Mesendoderm (in vitro differentiated cells): Measurements from ENCODE around the gene PLCXD3.

ENCODE experiments used
- DNase-seq: peaks from one replicate; pipeline ENCODE4 v3.0.0; 2013
- H2AK5ac ChIP-seq: 2 replicates; pipeline ENCODE4 v1.6.1; 2013; ENCODE audit warnings: low read length, inconsistent platforms
- H2BK120ac ChIP-seq: 2 replicates; pipeline ENCODE4 v1.6.1; 2013; ENCODE audit warnings: low read depth, mild to moderate bottlenecking, low read length, moderate library complexity, mixed read lengths
- H2BK15ac ChIP-seq: replicated peaks from 2 replicates; pipeline ENCODE4 v1.6.1; 2013; ENCODE audit warnings: low read depth, mild to moderate bottlenecking, moderate library complexity
- H2BK5ac ChIP-seq: 2 replicates; pipeline ENCODE4 v1.6.1; 2013; ENCODE audit warnings: low read length, inconsistent platforms
- H3K18ac ChIP-seq: 2 replicates; pipeline ENCODE4 v1.6.1; 2013; ENCODE audit warnings: mild to moderate bottlenecking, low read length, mixed read lengths
- H3K23ac ChIP-seq: one replicate; pipeline ENCODE4 v1.6.1; 2013; ENCODE audit warnings: low read length
- H3K27ac ChIP-seq: 2 replicates; pipeline ENCODE4 v1.5.1; 2013; ENCODE audit warnings: low read depth, mild to moderate bottlenecking, inconsistent platforms, low read length, moderate library complexity
- H3K27me3 ChIP-seq: 2 replicates; pipeline ENCODE4 v1.6.1; 2013; ENCODE audit warnings: low read length, control low read depth, mild to moderate bottlenecking, inconsistent platforms; ENCODE audit not compliant: insufficient read depth, poor library complexity
- H3K36me3 ChIP-seq: 2 replicates; pipeline ENCODE4 v1.6.1; 2013; ENCODE audit warnings: low read length, inconsistent platforms; ENCODE audit not compliant: control insufficient read depth, insufficient read depth
- H3K4ac ChIP-seq: one replicate; pipeline ENCODE4 v1.6.1; 2013; ENCODE audit warnings: low read depth, mild to moderate bottlenecking, low read length, moderate library complexity
- H3K4me1 ChIP-seq: 2 replicates; pipeline ENCODE4 v1.6.1; 2013; ENCODE audit warnings: low read depth, low read length, inconsistent platforms; ENCODE audit not compliant: control insufficient read depth
- H3K4me2 ChIP-seq: 2 replicates; pipeline ENCODE4 v1.6.1; 2013; ENCODE audit warnings: low read length
- H3K4me3 ChIP-seq: 2 replicates; pipeline ENCODE4 v1.5.1; 2013; ENCODE audit warnings: mild to moderate bottlenecking, low read length
- H3K56ac ChIP-seq: one replicate; pipeline ENCODE4 v1.6.1; 2013; ENCODE audit warnings: low read length
- H3K79me1 ChIP-seq: 2 replicates; pipeline ENCODE4 v1.6.1; 2013; ENCODE audit warnings: low read length, inconsistent platforms
- H3K79me2 ChIP-seq: 2 replicates; pipeline ENCODE4 v1.6.1; 2013; ENCODE audit warnings: mild to moderate bottlenecking, low read length; ENCODE audit not compliant: control insufficient read depth, insufficient read depth
- H3K9ac ChIP-seq: 2 replicates; pipeline ENCODE4 v1.6.1; 2013; ENCODE audit warnings: low read length, inconsistent platforms
- H4K5ac ChIP-seq: one replicate; pipeline ENCODE4 v1.6.1; 2013; ENCODE audit warnings: low read length
- H4K8ac ChIP-seq: one replicate; pipeline ENCODE4 v1.6.1; 2013; ENCODE audit warnings: low read depth, mild to moderate bottlenecking, control low read depth, low read length, moderate library complexity
- WGBS: extraction: QIAGEN DNeasy Blood & Tissue Kit; methylation state at CpG from one replicate; pipeline ENCODE4 v1.1.7; 2013; ENCODE audit warnings: low lambda C conversion rate, missing lambda C conversion rate; ENCODE audit not compliant: insufficient coverage; ENCODE audit errors: extremely low coverage; 5-methylcytosine and 5-hydroxymethylcytosine counted together

The PLCXD3 gene

GRCh38 chr5:41291323-41291722 is 219.1 kb downstream of the PLCXD3 start:
- H3K9ac ChIP-seq: no peak overlapping the region
- H3K23ac ChIP-seq: no peak overlapping the region
- no peak overlapping the region for H3K27ac ChIP-seq
- H4K5ac ChIP-seq: no peak overlapping the region
- no peaks in the 10 kb centered on the region for H3K79me2 ChIP-seq
- H3K4me1 ChIP-seq: no peaks in the 10 kb centered on the region
- no peak for DNase-seq
- H3K4me2 ChIP-seq: no peak overlapping the region
- H3K18ac ChIP-seq: no peak overlapping the region
- no CpG with 5 or more reads among the region's 3 CpGs for WGBS
- no peaks in the 10 kb centered on the region for H3K27me3 ChIP-seq
- H2AK5ac ChIP-seq: no peak overlapping the region
- H3K36me3 ChIP-seq: no peaks in the 10 kb centered on the region
- no peak overlapping the region for H3K56ac ChIP-seq
- H3K4me3 ChIP-seq: no peak overlapping the region
- no peak overlapping the region for H3K4ac ChIP-seq
- no peak overlapping the region for H4K8ac ChIP-seq
- no peak overlapping the region for H2BK120ac ChIP-seq
- H2BK5ac ChIP-seq: no peak overlapping the region
- H3K79me1 ChIP-seq: no peaks in the 10 kb centered on the region
- no peak overlapping the region for H2BK15ac ChIP-seq

- H3K9ac ChIP-seq: no peak overlapping the region
Observed at GRCh38 chr5:41290810-41291209, 219.6 kb downstream of the PLCXD3 start.

GRCh38 chr5:41289970-41290464 is 220.4 kb downstream of the PLCXD3 start:
- no peaks in the 10 kb centered on the region for H3K27me3 ChIP-seq
- H4K5ac ChIP-seq: no peak overlapping the region
- no peak overlapping the region for H2BK5ac ChIP-seq
- no peak overlapping the region for H3K4me3 ChIP-seq
- no peak overlapping the region for H2AK5ac ChIP-seq
- H3K4me1 ChIP-seq: no peaks in the 10 kb centered on the region
- no peaks in the 10 kb centered on the region for H3K79me1 ChIP-seq
- no peak overlapping the region for H3K27ac ChIP-seq
- WGBS: no CpG with 5 or more reads among the region's 4 CpGs
- H3K4ac ChIP-seq: no peak overlapping the region
- H3K4me2 ChIP-seq: no peak overlapping the region
- no peak overlapping the region for H4K8ac ChIP-seq
- no peak overlapping the region for H2BK15ac ChIP-seq
- H3K23ac ChIP-seq: no peak overlapping the region
- H3K56ac ChIP-seq: no peak overlapping the region
- DNase-seq: no peak
- no peaks in the 10 kb centered on the region for H3K79me2 ChIP-seq
- no peak overlapping the region for H2BK120ac ChIP-seq
- no peaks in the 10 kb centered on the region for H3K36me3 ChIP-seq
- H3K9ac ChIP-seq: no peak overlapping the region
- H3K18ac ChIP-seq: no peak overlapping the region

More at GRCh38 chr5:41290810-41291209, 219.6 kb downstream of the PLCXD3 start:
- no peak overlapping the region for H4K5ac ChIP-seq
- H3K79me2 ChIP-seq: no peaks in the 10 kb centered on the region
- no peak for DNase-seq
- no peak overlapping the region for H2AK5ac ChIP-seq
- no peaks in the 10 kb centered on the region for H3K36me3 ChIP-seq
- no peak overlapping the region for H3K18ac ChIP-seq
- no peaks in the 10 kb centered on the region for H3K79me1 ChIP-seq
- no CpG with 5 or more reads among the region's 2 CpGs for WGBS
- no peak overlapping the region for H3K56ac ChIP-seq
- H2BK15ac ChIP-seq: no peak overlapping the region
- H2BK5ac ChIP-seq: no peak overlapping the region
- no peak overlapping the region for H3K27ac ChIP-seq
- no peaks in the 10 kb centered on the region for H3K4me1 ChIP-seq
- no peak overlapping the region for H4K8ac ChIP-seq
- H3K4ac ChIP-seq: no peak overlapping the region
- no peaks in the 10 kb centered on the region for H3K27me3 ChIP-seq
- no peak overlapping the region for H3K23ac ChIP-seq
- no peak overlapping the region for H3K4me2 ChIP-seq
- H2BK120ac ChIP-seq: no peak overlapping the region
- H3K4me3 ChIP-seq: no peak overlapping the region

- no peak overlapping the region for H3K23ac ChIP-seq
Observed at GRCh38 chr5:41286696-41287095, 223.7 kb downstream of the PLCXD3 start.

GRCh38 chr5:41286165-41286564 is 224.2 kb downstream of the PLCXD3 start:
- Histone ChIP-seq H2BK120ac (no peak overlapping the region), H3K9ac (no peak overlapping the region)
- no CpG with 5 or more reads among the region's 2 CpGs for WGBS

More at GRCh38 chr5:41286696-41287095, 223.7 kb downstream of the PLCXD3 start:
- H2BK120ac ChIP-seq: no peak overlapping the region
- H3K56ac ChIP-seq: no peak overlapping the region
- H2AK5ac ChIP-seq: no peak overlapping the region
- no peak overlapping the region for H3K4me3 ChIP-seq
- H3K27me3 ChIP-seq: no peaks in the 10 kb centered on the region
- no peak overlapping the region for H3K18ac ChIP-seq
- no peak overlapping the region for H3K9ac ChIP-seq
- no peaks in the 10 kb centered on the region for H3K79me2 ChIP-seq
- no peaks in the 10 kb centered on the region for H3K4me1 ChIP-seq
- no peak overlapping the region for H3K4me2 ChIP-seq
- H4K8ac ChIP-seq: no peak overlapping the region
- no peak overlapping the region for H4K5ac ChIP-seq
- H3K79me1 ChIP-seq: no peaks in the 10 kb centered on the region
- H2BK5ac ChIP-seq: no peak overlapping the region
- no peaks in the 10 kb centered on the region for H3K36me3 ChIP-seq
- H3K27ac ChIP-seq: no peak overlapping the region
- no peak overlapping the region for H3K4ac ChIP-seq
- H2BK15ac ChIP-seq: no peak overlapping the region
- no peak for DNase-seq
- no CpG with 5 or more reads among the region's 2 CpGs for WGBS

GRCh38 chr5:41284938-41285337 is 225.5 kb downstream of the PLCXD3 start:
- Histone ChIP-seq H3K27ac (no peak overlapping the region), H3K27me3 (no peaks in the 10 kb centered on the region), H3K56ac (no peak overlapping the region), H3K4me1 (no peaks in the 10 kb centered on the region), H3K23ac (no peak overlapping the region), H3K4me3 (no peak overlapping the region), H3K79me2 (no peaks in the 10 kb centered on the region), H3K4ac (no peak overlapping the region), H2BK120ac (no peak overlapping the region), H4K8ac (no peak overlapping the region), H2AK5ac (no peak overlapping the region), H2BK15ac (no peak overlapping the region), H3K18ac (no peak overlapping the region), H3K36me3 (no peaks in the 10 kb centered on the region), H4K5ac (no peak overlapping the region), H3K4me2 (no peak overlapping the region), H3K9ac (no peak overlapping the region), H3K79me1 (no peaks in the 10 kb centered on the region), H2BK5ac (no peak overlapping the region)
- no peak for DNase-seq
- no CpG with 5 or more reads among the region's 2 CpGs for WGBS

More at GRCh38 chr5:41286165-41286564, 224.2 kb downstream of the PLCXD3 start:
- Histone ChIP-seq H3K79me2 (no peaks in the 10 kb centered on the region), H3K27ac (no peak overlapping the region), H3K4me1 (no peaks in the 10 kb centered on the region), H3K23ac (no peak overlapping the region), H3K4me3 (no peak overlapping the region), H3K18ac (no peak overlapping the region), H3K36me3 (no peaks in the 10 kb centered on the region), H2AK5ac (no peak overlapping the region), H3K4ac (no peak overlapping the region), H4K8ac (no peak overlapping the region), H3K4me2 (no peak overlapping the region), H2BK15ac (no peak overlapping the region), H3K56ac (no peak overlapping the region), H3K79me1 (no peaks in the 10 kb centered on the region), H2BK5ac (no peak overlapping the region), H3K27me3 (no peaks in the 10 kb centered on the region), H4K5ac (no peak overlapping the region)
- DNase-seq: no peak
